OCI-LY1 (cell line): Measurements from ENCODE around the gene URB2.
"Not testable (repeated sequence)": the region's sequence is repeated elsewhere in the genome, so short reads cannot be mapped to it uniquely, and the experiment has no call there.

Source experiments
- H2AFZ ChIP-seq: fragments of 200-600 bp; sonication (generic), shearing (Covaris generic); 2 replicates; pipeline ENCODE4 v1.6.0; 2014; ENCODE audit warnings: antibody characterized with exemption, mild to moderate bottlenecking, low read length
- H3F3A ChIP-seq: fragments of 200-600 bp; sonication (generic), shearing (Covaris generic); 2 replicates; pipeline ENCODE4 v1.6.0; 2014; ENCODE audit warnings: mild to moderate bottlenecking, antibody characterized with exemption, low read length, moderate library complexity; ENCODE audit not compliant: insufficient read depth
- H3K27ac ChIP-seq: fragments of 200-600 bp; sonication (generic); 2 replicates; pipeline ENCODE4 v1.5.1; 2014; ENCODE audit warnings: low read length, mixed run types, mild to moderate bottlenecking, low read depth; ENCODE audit not compliant: poor library complexity, severe bottlenecking
- H3K27me3 ChIP-seq: fragments of 200-600 bp; sonication (generic); 2 replicates; pipeline ENCODE4 v1.6.0; 2014; ENCODE audit warnings: antibody characterized with exemption, mild to moderate bottlenecking, low read length, moderate library complexity; ENCODE audit not compliant: insufficient read depth
- H3K36me3 ChIP-seq: fragments of 200-600 bp; sonication (generic); 2 replicates; pipeline ENCODE4 v1.6.1; 2014; ENCODE audit warnings: mild to moderate bottlenecking, antibody characterized with exemption, low read length, moderate library complexity, mixed read lengths; ENCODE audit not compliant: insufficient read depth
- H3K4me1 ChIP-seq: fragments of 200-600 bp; sonication (generic); 2 replicates; pipeline ENCODE4 v1.5.1; 2014; ENCODE audit warnings: mild to moderate bottlenecking, low read length, moderate library complexity; ENCODE audit not compliant: insufficient read depth, severe bottlenecking
- H3K4me2 ChIP-seq: fragments of 200-600 bp; sonication (generic), shearing (Covaris generic); 2 replicates; pipeline ENCODE4 v1.6.1; 2014; ENCODE audit warnings: low read length
- H3K4me3 ChIP-seq: fragments of 200-600 bp; sonication (generic); 2 replicates; pipeline ENCODE4 v1.5.1; 2014; ENCODE audit warnings: low read length, low read depth, mild to moderate bottlenecking, mixed read lengths; ENCODE audit not compliant: poor library complexity, severe bottlenecking
- H3K79me2 ChIP-seq: fragments of 200-600 bp; shearing (Covaris generic); 2 replicates; pipeline ENCODE4 v1.6.1; 2016; ENCODE audit warnings: mixed run types, low read length, mixed read lengths; ENCODE audit not compliant: insufficient read depth
- H3K9ac ChIP-seq: fragments of 200-600 bp; sonication (generic), shearing (Covaris generic); 2 replicates; pipeline ENCODE4 v1.6.1; 2014; ENCODE audit warnings: mild to moderate bottlenecking, low read length, mixed read lengths
- H3K9me2 ChIP-seq: fragments of 200-600 bp; sonication (generic), shearing (Covaris generic); 2 replicates; pipeline ENCODE4 v1.6.1; 2014; ENCODE audit warnings: low read depth, mild to moderate bottlenecking, low read length, mixed read lengths
- H3K9me3 ChIP-seq: fragments of 200-600 bp; shearing (Covaris generic); 2 replicates; pipeline ENCODE4 v1.6.1; 2014; ENCODE audit warnings: low read length, mixed read lengths
- H4K20me1 ChIP-seq: fragments of 200-600 bp; sonication (generic), shearing (Covaris generic); 2 replicates; pipeline ENCODE4 v1.6.0; 2016; ENCODE audit warnings: mild to moderate bottlenecking, low read length; ENCODE audit not compliant: insufficient read depth
- EZH2 ChIP-seq: fragments of 200-600 bp; sonication (generic), shearing (Covaris generic); IDR thresholded peaks from 2 replicates; pipeline ENCODE4 v1.8.0; 2017; ENCODE audit warnings: borderline replicate concordance, mixed run types, mild to moderate bottlenecking, antibody characterized with exemption, low read length, moderate library complexity, mixed read lengths
- TF ChIP-seq, protein P1 (sequence below): fragments of 200-600 bp; sonication (generic), shearing (Covaris generic); IDR thresholded peaks from 2 replicates; pipeline ENCODE4 v1.5.1; 2017; ENCODE audit warnings: mild to moderate bottlenecking, antibody characterized with exemption, low read length, moderate library complexity, mixed read lengths

The URB2 gene

DNA sequence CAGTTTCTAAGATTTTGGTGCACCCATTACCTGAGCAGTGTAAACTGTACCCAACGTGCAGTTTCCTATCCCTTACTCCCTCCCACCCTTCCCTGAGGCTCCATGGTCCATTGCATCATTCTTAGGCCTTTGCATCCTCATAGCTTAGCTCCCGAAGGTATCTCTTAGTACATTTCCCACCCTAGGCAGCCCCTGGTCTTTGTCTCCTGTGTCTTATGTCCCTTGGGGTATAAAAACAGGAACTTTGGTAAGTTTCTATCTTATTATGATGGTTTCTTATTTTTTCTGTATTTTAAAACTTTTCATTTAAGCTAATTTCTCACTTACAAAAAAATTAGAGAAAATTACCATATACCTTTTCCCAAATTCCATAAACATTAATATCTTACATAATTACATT, 78.1 kb downstream of the URB2 start:
- Histone ChIP-seq H3K4me3 (no peak overlapping the region), H3K27me3 (no peaks in the 10 kb centered on the region), H3K4me1 (no peaks in the 10 kb centered on the region), H2AFZ (no peak overlapping the region), H3F3A (no peaks in the 10 kb centered on the region), H4K20me1 (no peaks in the 10 kb centered on the region), H3K9me3 (no peaks in the 10 kb centered on the region), H3K9me2 (no peaks in the 10 kb centered on the region), H3K79me2 (no peaks in the 10 kb centered on the region), H3K4me2 (no peak overlapping the region), H3K27ac (no peak overlapping the region), H3K9ac (no peak overlapping the region), H3K36me3 (no peaks in the 10 kb centered on the region)
- no peak for TF ChIP-seq EZH2
- TF ChIP-seq, protein P1, sequence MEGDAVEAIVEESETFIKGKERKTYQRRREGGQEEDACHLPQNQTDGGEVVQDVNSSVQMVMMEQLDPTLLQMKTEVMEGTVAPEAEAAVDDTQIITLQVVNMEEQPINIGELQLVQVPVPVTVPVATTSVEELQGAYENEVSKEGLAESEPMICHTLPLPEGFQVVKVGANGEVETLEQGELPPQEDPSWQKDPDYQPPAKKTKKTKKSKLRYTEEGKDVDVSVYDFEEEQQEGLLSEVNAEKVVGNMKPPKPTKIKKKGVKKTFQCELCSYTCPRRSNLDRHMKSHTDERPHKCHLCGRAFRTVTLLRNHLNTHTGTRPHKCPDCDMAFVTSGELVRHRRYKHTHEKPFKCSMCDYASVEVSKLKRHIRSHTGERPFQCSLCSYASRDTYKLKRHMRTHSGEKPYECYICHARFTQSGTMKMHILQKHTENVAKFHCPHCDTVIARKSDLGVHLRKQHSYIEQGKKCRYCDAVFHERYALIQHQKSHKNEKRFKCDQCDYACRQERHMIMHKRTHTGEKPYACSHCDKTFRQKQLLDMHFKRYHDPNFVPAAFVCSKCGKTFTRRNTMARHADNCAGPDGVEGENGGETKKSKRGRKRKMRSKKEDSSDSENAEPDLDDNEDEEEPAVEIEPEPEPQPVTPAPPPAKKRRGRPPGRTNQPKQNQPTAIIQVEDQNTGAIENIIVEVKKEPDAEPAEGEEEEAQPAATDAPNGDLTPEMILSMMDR: no peak

DNA sequence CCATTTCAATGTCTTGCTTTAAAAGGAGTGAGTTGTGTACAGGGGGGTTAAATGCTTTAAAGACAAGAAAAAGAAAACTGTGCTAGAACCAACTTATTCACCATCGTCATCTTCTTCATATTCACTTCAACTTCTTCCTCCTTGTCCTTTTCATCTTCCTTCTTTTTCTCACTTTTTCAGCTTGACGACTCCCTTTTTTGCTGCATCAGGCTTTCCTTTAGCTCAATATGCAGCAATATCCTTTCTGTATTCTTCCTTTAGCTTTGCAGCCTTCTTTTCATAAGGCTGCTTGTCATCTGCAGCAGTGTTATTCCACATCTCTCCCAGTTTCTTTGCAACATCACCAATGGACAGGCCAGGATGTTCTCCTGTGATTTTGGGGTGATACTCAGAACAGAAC, 79.1 kb downstream of the URB2 start:
- not testable (repeated sequence) for H3K4me2 ChIP-seq, H3K27ac ChIP-seq, H3F3A ChIP-seq, H3K4me1 ChIP-seq, H4K20me1 ChIP-seq, H2AFZ ChIP-seq, H3K9me2 ChIP-seq, H3K9me3 ChIP-seq, H3K4me3 ChIP-seq, H3K79me2 ChIP-seq, H3K27me3 ChIP-seq, H3K9ac ChIP-seq, H3K36me3 ChIP-seq

DNA sequence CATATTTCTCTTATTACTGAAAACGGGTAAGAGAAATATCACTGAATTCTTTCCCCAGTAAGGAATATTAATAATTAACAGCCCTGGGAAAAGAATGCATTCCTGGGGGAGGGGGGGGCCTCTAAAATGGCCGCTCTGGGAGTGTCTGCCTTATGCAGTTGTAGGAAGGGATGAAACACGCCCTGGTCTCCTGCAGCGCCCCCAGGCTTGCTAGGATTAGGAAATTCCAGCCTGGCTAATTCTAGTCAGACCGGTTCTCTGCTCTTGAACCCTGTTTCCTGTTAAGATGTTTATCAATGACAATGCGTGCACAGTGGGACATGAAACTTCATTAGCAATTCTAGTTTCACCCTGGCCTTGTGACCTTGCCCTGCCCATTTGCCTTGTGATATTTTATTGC, 81.1 kb downstream of the URB2 start:
- not testable (repeated sequence) for H3K4me2 ChIP-seq, H3F3A ChIP-seq, H3K79me2 ChIP-seq, H3K9me3 ChIP-seq, H3K9me2 ChIP-seq, H4K20me1 ChIP-seq, H3K36me3 ChIP-seq, H2AFZ ChIP-seq, H3K4me1 ChIP-seq, H3K27me3 ChIP-seq, H3K27ac ChIP-seq, H3K4me3 ChIP-seq, H3K9ac ChIP-seq

DNA sequence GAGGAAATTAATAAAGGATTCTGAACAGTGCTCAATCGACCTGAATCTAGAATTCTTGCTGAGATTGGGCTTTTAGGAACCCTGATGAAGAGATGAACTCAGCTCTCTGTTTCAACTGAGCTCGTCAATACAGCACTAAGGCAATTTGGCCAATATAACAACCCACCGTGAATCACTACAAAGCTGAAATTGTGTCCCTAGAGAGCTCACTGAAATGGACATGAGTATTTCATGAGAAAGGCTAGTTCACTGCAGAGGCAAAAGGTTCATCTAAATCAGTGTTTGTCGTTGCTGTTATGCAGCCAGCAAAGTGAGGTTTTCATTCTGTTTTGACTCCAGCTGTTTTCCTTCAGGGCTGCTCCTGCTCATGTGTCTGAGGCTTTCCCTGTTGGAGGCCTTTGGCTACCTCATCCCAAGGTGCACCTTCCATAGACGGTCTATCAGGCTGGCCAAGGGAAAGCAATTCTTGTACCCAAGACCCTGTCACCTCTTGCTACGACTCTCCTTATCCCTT, 83.5 kb downstream of the URB2 start:
- Histone ChIP-seq H2AFZ (no peak overlapping the region), H3K9ac (no peak overlapping the region), H3K79me2 (no peaks in the 10 kb centered on the region), H3K4me3 (no peak overlapping the region), H3K27ac (no peak overlapping the region), H3K4me2 (no peak overlapping the region), H3K27me3 (no peaks in the 10 kb centered on the region), H4K20me1 (no peaks in the 10 kb centered on the region), H3K4me1 (no peaks in the 10 kb centered on the region), H3K36me3 (no peaks in the 10 kb centered on the region), H3K9me3 (no peaks in the 10 kb centered on the region), H3F3A (no peaks in the 10 kb centered on the region), H3K9me2 (no peaks in the 10 kb centered on the region)
- no peak for TF ChIP-seq EZH2
- TF ChIP-seq, protein P1: no peak
